Neuron (in vitro differentiated cells): ENCODE measurements around the gene TROAP.
"Not testable (repeated sequence)": the region's sequence is repeated elsewhere in the genome, so short reads cannot be mapped to it uniquely, and the experiment has no call there.

Source experiments
- H2AFZ ChIP-seq: one replicate; pipeline ENCODE4 v1.6.1; 2013; ENCODE audit warnings: low read depth, mild to moderate bottlenecking, inconsistent platforms, low read length, moderate library complexity
- H3K27me3 ChIP-seq: one replicate; pipeline ENCODE4 v1.6.1; 2013; ENCODE audit warnings: low read length; ENCODE audit not compliant: insufficient read depth
- H3K36me3 ChIP-seq: one replicate; pipeline ENCODE4 v1.6.1; 2013; ENCODE audit warnings: low read length; ENCODE audit not compliant: insufficient read depth
- H3K4me1 ChIP-seq: one replicate; pipeline ENCODE4 v1.6.1; 2013; ENCODE audit warnings: low read length; ENCODE audit not compliant: insufficient read depth
- H3K4me3 ChIP-seq: 2 replicates; pipeline ENCODE4 v1.5.1; 2013; ENCODE audit warnings: mild to moderate bottlenecking, low read length, moderate library complexity
- H3K9me3 ChIP-seq: one replicate; pipeline ENCODE4 v1.6.1; 2013; ENCODE audit warnings: low read length

Gene TROAP

DNA sequence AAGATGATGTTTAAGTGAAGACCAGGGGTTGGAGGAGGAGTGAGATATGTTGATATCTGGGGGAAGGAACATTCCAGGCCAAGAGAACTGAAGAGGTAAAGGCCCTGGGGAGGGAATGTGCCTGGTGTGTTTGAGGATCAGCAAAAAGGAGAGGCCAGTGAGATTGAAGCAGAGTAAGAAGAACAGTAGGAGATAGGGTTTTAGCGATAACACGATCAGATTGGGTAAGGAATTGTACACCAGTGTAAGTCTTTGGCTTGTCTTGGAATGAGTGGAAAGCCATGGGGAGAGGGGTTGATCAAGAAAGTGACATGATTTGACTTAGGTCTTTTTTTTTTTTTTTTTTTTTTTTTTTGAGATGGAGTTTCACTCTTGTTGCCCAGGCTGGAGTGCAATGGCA lies 4.8 kb downstream of the TROAP start:
- Histone ChIP-seq H3K9me3 (no peaks in the 10 kb centered on the region), H3K27me3 (no peaks in the 10 kb centered on the region), H3K4me1 (peaks cover 10% of the 10 kb centered on the region), H3K4me3 (no peak overlapping the region), H2AFZ (no peak overlapping the region), H3K36me3 (peaks cover 35% of the 10 kb centered on the region)

DNA sequence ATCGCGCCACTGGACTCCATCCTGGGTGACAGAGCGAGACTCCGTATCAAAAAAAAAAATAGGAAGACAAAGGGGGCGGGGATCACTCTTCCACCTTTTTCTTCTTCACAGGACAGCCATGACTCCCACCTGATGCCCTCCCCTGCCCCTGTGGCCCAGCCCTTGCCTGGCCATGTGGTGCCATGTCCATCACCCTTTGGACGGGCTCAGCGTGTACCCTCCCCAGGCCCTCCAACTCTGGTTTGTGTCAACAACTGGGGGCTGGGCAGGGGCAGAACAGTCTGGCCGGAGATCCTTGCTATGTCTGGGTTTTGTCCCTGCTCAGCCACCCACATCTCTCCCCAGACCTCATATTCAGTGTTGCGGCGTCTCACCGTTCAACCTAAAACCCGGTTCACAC lies 5.8 kb downstream of the TROAP start:
- Histone ChIP-seq H3K4me1 (peaks cover 3% of the 10 kb centered on the region), H3K36me3 (peaks cover 35% of the 10 kb centered on the region), H3K9me3 (no peaks in the 10 kb centered on the region), H2AFZ (no peak overlapping the region), H3K4me3 (no peak overlapping the region), H3K27me3 (no peaks in the 10 kb centered on the region)

DNA sequence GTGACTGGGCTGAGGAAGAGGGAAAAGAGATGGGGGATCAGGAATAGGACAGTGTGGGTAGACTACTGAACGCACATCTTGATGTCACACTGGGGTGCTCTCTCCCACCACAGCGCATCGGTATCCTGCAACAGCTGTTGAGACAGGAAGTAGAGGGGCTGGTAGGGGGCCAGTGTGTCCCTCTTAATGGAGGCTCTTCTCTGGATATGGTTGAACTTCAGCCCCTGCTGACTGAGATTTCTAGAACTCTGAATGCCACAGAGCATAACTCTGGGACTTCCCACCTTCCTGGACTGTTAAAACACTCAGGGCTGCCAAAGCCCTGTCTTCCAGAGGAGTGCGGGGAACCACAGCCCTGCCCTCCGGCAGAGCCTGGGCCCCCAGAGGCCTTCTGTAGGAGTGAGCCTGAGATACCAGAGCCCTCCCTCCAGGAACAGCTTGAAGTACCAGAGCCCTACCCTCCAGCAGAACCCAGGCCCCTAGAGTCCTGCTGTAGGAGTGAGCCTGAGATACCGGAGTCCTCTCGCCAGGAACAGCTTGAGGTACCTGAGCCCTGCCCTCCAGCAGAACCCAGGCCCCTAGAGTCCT lies 7.1 kb downstream of the TROAP start:
- Histone ChIP-seq H3K36me3 (peaks cover 35% of the 10 kb centered on the region), H3K9me3 (no peaks in the 10 kb centered on the region), H3K4me1 (no peaks in the 10 kb centered on the region), H3K27me3 (peaks cover 6% of the 10 kb centered on the region), H3K4me3 (no peak overlapping the region), H2AFZ (no peak overlapping the region)

DNA sequence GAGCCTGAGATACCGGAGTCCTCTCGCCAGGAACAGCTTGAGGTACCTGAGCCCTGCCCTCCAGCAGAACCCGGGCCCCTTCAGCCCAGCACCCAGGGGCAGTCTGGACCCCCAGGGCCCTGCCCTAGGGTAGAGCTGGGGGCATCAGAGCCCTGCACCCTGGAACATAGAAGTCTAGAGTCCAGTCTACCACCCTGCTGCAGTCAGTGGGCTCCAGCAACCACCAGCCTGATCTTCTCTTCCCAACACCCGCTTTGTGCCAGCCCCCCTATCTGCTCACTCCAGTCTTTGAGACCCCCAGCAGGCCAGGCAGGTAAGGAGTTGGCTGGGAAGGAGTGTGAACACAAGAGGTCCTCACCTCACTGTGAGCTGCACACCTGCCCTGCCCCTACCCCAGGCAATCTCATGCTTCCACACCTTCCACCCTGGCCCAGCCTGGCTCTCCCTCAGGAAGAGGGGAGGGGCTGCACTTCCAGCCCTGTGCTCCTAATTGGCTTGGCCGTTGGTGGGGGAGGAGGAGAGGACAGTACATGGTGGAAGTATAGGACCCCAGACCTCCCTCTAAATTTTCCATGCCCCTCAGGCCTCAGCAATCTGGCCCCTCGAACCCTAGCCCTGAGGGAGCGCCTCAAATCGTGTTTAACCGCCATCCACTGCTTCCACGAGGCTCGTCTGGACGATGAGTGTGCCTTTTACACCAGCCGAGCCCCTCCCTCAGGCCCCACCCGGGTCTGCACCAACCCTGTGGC lies 7.8 kb downstream of the TROAP start:
- peaks cover 13% of the 10 kb centered on the region for H3K27me3 ChIP-seq
- no peak overlapping the region for H2AFZ ChIP-seq
- H3K36me3 ChIP-seq: peaks cover 35% of the 10 kb centered on the region
- peaks cover 2% of the 10 kb centered on the region for H3K9me3 ChIP-seq
- no peak overlapping the region for H3K4me3 ChIP-seq
- no peaks in the 10 kb centered on the region for H3K4me1 ChIP-seq

- H2AFZ ChIP-seq: no peak overlapping the region
- H3K9me3 ChIP-seq: peaks cover 3% of the 10 kb centered on the region
- H3K36me3 ChIP-seq: peaks cover 29% of the 10 kb centered on the region
- peaks cover 21% of the 10 kb centered on the region for H3K27me3 ChIP-seq
- H3K4me3 ChIP-seq: no peak overlapping the region
- no peaks in the 10 kb centered on the region for H3K4me1 ChIP-seq
Measured at GRCh38 chr12:49331380-49332222, 8.5 kb downstream of the TROAP start.

DNA sequence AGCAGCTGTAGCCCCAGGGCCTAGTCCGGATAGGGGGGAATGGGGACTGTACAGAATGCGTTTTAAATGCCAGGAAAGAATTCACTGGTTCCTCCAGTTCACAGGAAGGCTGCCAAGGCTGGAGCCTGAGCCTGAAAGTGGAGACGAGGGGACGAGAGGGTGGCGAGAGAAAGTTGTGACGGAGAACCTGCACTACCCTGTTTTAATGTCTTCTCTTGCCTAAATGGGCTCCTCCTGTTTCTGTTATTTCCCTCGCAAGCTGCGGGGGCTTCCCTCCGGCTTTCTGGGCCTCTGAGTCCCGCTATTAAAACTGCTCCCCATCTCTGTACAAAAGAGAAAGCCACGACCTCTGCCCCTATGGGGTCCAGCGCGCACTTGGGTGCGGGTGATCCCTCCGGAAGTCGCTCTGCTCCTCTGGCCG lies 9.4 kb downstream of the TROAP start:
- peaks cover 3% of the 10 kb centered on the region for H3K4me1 ChIP-seq
- peaks cover 3% of the 10 kb centered on the region for H3K9me3 ChIP-seq
- H3K4me3 ChIP-seq: no peak overlapping the region
- no peak overlapping the region for H2AFZ ChIP-seq
- H3K27me3 ChIP-seq: peaks cover 27% of the 10 kb centered on the region
- H3K36me3 ChIP-seq: peaks cover 22% of the 10 kb centered on the region

GRCh38 chr12:49332891-49333371 lies 9.9 kb downstream of the TROAP start:
- H3K4me1 ChIP-seq: peaks cover 8% of the 10 kb centered on the region
- peaks cover 30% of the 10 kb centered on the region for H3K27me3 ChIP-seq
- no peak overlapping the region for H3K4me3 ChIP-seq
- H2AFZ ChIP-seq: no peak overlapping the region
- H3K9me3 ChIP-seq: peaks cover 3% of the 10 kb centered on the region
- H3K36me3 ChIP-seq: peaks cover 19% of the 10 kb centered on the region

GRCh38 chr12:49333778-49334177 lies 10.7 kb downstream of the TROAP start:
- Histone ChIP-seq H3K36me3 (peaks cover 18% of the 10 kb centered on the region), H3K27me3 (peaks cover 32% of the 10 kb centered on the region), H3K4me1 (peaks cover 16% of the 10 kb centered on the region)
- not testable (repeated sequence) for H3K9me3 ChIP-seq, H3K4me3 ChIP-seq, H2AFZ ChIP-seq

GRCh38 chr12:49334226-49334625 lies 11.2 kb downstream of the TROAP start:
- peaks cover 32% of the 10 kb centered on the region for H3K27me3 ChIP-seq
- H3K4me3 ChIP-seq: no peak overlapping the region
- peaks cover 21% of the 10 kb centered on the region for H3K4me1 ChIP-seq
- H2AFZ ChIP-seq: no peak overlapping the region
- H3K36me3 ChIP-seq: peaks cover 14% of the 10 kb centered on the region
- H3K9me3 ChIP-seq: peaks cover 3% of the 10 kb centered on the region

GRCh38 chr12:49334681-49335080 lies 11.6 kb downstream of the TROAP start:
- peaks cover 25% of the 10 kb centered on the region for H3K4me1 ChIP-seq
- no peak overlapping the region for H2AFZ ChIP-seq
- peaks cover 3% of the 10 kb centered on the region for H3K9me3 ChIP-seq
- no peak overlapping the region for H3K4me3 ChIP-seq
- H3K27me3 ChIP-seq: peaks cover 34% of the 10 kb centered on the region
- H3K36me3 ChIP-seq: peaks cover 12% of the 10 kb centered on the region

DNA sequence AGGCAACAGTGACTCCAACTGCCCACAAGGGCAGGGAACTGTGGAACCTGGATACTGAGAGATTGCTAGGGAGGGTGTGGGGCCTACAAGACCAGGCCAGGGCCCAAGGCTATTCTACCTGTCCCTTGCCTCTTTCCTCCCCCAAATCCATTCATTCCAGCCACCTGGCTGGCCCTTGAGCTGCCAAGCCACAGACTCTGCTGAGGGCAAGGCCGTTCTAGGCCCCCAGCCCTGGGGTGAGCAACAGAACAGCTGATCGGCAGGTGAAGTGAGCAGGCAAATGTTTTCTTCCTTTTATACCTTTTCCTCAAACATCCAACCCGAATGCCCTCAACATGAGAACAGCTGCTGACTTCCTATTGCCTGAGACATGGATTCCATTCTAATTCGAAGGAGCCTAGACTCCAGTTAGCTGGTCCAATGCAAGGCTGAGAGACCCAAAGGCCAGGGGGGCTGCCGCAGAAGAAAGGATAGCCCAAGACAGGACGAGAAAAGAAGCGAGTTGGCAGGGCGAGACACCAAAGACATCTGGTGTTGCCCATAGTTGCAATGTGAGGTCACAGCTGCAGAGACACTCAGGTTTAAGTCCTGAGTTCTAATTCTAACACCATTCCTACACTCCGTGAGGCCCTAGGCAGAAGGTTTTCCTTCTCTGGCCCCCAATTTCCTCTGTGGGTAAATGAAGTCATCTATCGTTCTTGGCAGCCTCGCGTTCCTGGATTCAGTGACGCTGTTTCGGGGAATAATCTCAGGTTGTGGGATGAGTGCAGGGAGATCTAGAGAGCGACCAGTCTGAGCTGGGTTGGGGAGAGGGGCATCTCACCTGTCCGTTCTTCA lies 12.3 kb downstream of the TROAP start:
- Histone ChIP-seq H3K27me3 (peaks cover 40% of the 10 kb centered on the region), H2AFZ (no peak overlapping the region), H3K9me3 (peaks cover 3% of the 10 kb centered on the region), H3K36me3 (peaks cover 5% of the 10 kb centered on the region), H3K4me1 (peaks cover 31% of the 10 kb centered on the region), H3K4me3 (no peak overlapping the region)

- no peak overlapping the region for H2AFZ ChIP-seq
- H3K4me3 ChIP-seq: no peak overlapping the region
Measured at GRCh38 chr12:49335955-49336644, 13.0 kb downstream of the TROAP start.

More at GRCh38 chr12:49335955-49336644, 13.0 kb downstream of the TROAP start:
- Histone ChIP-seq H3K9me3 (peaks cover 3% of the 10 kb centered on the region), H3K27me3 (peaks cover 46% of the 10 kb centered on the region), H3K4me1 (peaks cover 39% of the 10 kb centered on the region), H3K36me3 (no peaks in the 10 kb centered on the region)
